ENCODE data around the gene POLRMT.

DNA sequence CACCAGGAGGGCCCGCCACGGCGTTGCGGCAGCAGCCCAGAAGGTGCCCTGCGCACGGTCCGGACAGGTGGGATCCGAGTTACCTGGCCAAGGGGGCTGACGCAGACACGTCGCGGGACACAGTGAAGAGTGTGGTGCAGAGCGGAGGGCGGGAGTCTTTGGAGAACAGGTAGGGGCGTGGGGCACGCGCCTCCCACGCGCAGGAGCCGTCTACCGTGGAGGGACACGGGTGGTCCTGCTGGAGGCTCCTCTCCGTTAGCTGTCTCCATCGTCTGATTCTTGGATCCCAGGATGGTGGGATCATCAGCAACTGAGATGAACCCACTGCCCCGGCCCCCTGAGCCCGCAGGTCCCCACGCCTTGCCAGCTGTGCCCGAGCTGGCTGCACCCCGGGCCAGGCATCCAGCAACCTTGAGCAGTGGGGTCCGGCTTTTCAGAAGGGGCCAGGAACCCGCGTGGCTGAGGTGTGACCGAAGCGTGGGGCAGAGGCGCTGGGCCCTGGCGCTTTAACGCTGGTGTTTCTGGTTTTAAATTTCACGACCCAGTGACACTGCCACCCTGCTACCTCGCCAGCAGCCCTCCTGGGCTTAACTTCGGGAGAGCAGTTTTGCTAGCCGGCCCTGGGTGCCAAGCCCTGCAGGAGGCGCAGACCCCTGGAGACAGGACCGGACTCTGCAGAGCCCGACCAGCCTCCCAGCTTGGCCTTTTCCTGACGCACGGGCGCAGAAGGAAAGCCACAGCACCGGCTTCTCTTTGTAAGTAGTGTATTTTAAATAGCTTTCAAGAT, 13.6 kb upstream of the POLRMT start:
- TF ChIP-seq, protein P1, sequence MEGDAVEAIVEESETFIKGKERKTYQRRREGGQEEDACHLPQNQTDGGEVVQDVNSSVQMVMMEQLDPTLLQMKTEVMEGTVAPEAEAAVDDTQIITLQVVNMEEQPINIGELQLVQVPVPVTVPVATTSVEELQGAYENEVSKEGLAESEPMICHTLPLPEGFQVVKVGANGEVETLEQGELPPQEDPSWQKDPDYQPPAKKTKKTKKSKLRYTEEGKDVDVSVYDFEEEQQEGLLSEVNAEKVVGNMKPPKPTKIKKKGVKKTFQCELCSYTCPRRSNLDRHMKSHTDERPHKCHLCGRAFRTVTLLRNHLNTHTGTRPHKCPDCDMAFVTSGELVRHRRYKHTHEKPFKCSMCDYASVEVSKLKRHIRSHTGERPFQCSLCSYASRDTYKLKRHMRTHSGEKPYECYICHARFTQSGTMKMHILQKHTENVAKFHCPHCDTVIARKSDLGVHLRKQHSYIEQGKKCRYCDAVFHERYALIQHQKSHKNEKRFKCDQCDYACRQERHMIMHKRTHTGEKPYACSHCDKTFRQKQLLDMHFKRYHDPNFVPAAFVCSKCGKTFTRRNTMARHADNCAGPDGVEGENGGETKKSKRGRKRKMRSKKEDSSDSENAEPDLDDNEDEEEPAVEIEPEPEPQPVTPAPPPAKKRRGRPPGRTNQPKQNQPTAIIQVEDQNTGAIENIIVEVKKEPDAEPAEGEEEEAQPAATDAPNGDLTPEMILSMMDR (IDR thresholded peaks at IDR 0.05): no peak
- TF ChIP-seq POLR2A (IDR thresholded peaks at IDR 0.05): no peak

Data from right lobe of liver (tissue), 4 donors.